Stimulated activated effector memory CD8-positive, alpha-beta T cell treated with anti-CD3 and anti-CD28 coated beads, Interleukin-12 subunit alpha, Interleukin-12 subunit beta, amount 100 ng/mL, for 72 hours (primary cell): ENCODE results near the gene MAP3K5.
"Not testable (repeated sequence)": the region's sequence is repeated elsewhere in the genome, so short reads cannot be mapped to it uniquely, and the experiment has no call there.

Source experiments
- ATAC-seq: fragments of 150-1000 bp; cut with Tn5 transposase; 2 replicates; pipeline ENCODE4 v1.10.0; 2021
- DNase-seq, 2 donors: peaks; one replicate each; pipeline ENCODE4 v3.0.0; 2021 to 2022; ENCODE audit warnings: low spot score in 2 of 2
- H3K27ac Mint-ChIP-seq: one replicate; pipeline ENCODE4 v1.8.0; 2022; ENCODE audit warnings: mild to moderate bottlenecking, mixed read lengths
- H3K36me3 Mint-ChIP-seq: one replicate; pipeline ENCODE4 v1.8.0; 2022; ENCODE audit warnings: mild to moderate bottlenecking, mixed read lengths
- H3K4me1 Mint-ChIP-seq: one replicate; pipeline ENCODE4 v1.8.0; 2022; ENCODE audit warnings: mixed read lengths
- H3K4me3 Mint-ChIP-seq: one replicate; pipeline ENCODE4 v1.8.0; 2022; ENCODE audit warnings: mild to moderate bottlenecking, mixed read lengths
- H3K9me3 Mint-ChIP-seq: one replicate; pipeline ENCODE4 v1.8.0; 2022; ENCODE audit warnings: mixed read lengths

MAP3K5 gene

DNA sequence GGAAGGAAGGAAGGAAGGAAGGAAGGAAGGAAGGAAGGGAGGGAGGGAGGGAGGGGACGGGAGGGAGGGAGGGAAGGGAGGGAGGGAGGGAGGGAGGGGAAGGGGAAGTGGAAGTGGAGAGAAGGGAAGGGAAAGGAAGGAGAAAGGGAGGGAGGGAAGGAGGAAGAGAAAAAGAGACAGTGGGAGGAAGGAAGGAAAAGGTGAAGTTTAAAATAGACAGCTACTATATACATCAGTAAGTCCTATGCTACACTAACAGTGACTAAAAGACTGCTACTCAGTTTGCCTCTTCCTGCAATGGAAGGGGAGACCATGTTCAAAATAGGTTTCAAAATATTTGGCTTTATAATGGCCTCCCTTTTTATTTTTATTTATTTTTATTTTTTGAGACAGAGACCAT is 22.5 kb downstream of the MAP3K5 start:
- DNase-seq (no peak), ATAC-seq (no peak)
- Mint-ChIP-seq H3K4me1 (peaks cover 73% of the 10 kb centered on the region), H3K27ac (peak overlapping the region; percentile 30), H3K36me3 (no peaks in the 10 kb centered on the region), H3K4me3 (no peak overlapping the region), H3K9me3 (no peaks in the 10 kb centered on the region)

DNA sequence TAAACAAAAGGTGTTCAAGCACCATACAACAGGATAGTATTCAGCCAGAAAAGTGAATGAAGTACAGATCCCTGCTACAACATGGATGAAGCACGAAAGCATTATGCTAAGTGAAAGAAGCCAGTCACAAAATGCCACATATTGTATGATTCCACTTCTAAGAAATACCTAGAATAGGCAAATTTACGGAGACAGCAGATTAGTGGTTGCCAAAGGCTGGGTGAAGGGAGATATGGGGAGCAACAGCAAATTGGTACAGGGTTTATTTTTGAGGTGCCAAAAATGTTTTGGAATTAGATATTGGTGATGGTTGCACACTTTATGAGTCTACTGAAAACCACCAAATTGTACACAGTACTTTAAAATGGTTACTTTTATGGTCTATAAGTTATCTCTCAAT is 23.2 kb downstream of the MAP3K5 start:
- peak overlapping the region; percentile 30 for H3K27ac Mint-ChIP-seq
- H3K4me3 Mint-ChIP-seq = no peak overlapping the region
- DNase-seq = no peak
- no peaks in the 10 kb centered on the region for H3K9me3 Mint-ChIP-seq
- no peak for ATAC-seq
- H3K4me1 Mint-ChIP-seq = peaks cover 73% of the 10 kb centered on the region
- H3K36me3 Mint-ChIP-seq = no peaks in the 10 kb centered on the region

DNA sequence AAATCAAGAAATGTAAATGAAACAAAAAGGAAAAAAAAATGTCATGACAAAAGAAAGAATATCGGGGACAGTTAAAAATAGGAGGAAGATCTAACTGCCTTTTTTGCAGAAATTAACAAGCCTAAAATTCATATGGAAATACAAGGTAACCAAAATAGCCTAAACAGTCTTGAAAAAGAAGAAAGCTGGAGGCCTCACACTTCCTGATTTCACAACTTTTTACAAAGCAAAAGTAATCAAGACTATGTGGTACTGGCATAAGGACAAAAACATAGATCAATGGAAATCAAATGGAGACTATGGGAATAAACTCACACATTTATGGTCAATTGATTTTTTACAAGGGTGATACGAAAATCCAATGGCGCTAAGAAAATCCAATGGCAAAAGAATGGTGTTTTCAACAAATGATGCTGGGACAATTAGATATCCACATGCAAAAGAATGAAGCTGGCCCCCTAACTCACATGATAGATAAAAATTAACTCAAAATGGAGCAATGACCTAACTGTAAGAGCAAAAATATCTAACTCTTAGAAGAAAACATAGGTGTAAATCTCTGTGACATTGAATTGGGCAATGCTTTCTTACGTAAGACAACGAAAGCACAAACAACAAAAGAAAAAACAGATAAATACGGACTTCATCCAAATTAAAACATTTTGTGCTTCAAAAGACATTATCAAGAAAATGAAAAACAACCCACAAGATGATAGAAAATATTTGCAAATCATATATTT is 24.5 kb downstream of the MAP3K5 start:
- no peaks in the 10 kb centered on the region for H3K36me3 Mint-ChIP-seq
- H3K9me3 Mint-ChIP-seq = no peaks in the 10 kb centered on the region
- DNase-seq (no peak), ATAC-seq (no peak)
- H3K4me1 Mint-ChIP-seq = peaks cover 73% of the 10 kb centered on the region
- H3K27ac Mint-ChIP-seq = peak overlapping the region; percentile 77
- peak overlapping the region; percentile 52 for H3K4me3 Mint-ChIP-seq

DNA sequence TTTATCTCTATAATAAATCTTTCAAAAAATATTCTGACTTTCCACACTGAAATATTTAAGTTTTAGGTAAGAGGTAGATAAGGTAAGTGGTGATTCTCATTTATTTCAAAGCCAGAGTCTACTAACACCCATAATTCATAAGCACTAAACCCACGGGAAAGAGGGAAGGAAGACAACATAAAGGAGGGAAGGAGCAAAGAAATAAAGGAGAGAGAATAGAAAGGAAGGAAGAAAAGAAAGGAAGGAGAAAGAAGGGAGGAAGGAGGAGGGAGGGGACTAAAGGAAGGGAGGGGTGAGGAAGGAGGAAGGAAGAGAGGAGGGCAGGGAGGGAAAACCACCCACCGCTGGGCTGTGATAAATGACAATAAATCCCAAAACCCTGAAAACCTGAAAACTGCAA is 25.2 kb downstream of the MAP3K5 start:
- H3K9me3 Mint-ChIP-seq = no peaks in the 10 kb centered on the region
- no peak for ATAC-seq
- H3K27ac Mint-ChIP-seq = peak overlapping the region; percentile 77
- H3K4me1 Mint-ChIP-seq = peaks cover 73% of the 10 kb centered on the region
- peak overlapping the region; percentile 52 for H3K4me3 Mint-ChIP-seq
- no peaks in the 10 kb centered on the region for H3K36me3 Mint-ChIP-seq
- DNase-seq = no peak

DNA sequence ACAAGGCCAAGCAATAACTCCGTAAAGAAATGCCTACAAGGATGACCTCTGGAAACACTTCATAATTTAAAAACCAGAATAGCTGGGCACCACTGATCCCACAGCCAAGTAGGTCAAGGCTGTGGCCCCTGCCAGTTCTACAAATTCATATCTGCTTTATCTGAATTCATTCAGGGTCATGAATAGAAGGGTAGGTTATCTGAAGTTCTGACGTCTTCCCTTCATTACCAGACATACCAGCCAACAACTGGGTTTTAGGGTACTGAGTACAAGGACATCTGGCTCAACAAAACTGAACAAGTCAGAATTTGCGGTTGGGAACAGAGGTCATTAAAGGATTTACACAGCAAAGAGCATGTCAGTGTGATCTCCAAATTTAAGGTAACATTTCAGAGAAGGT is 26.0 kb downstream of the MAP3K5 start:
- H3K9me3 Mint-ChIP-seq = no peaks in the 10 kb centered on the region
- no peaks in the 10 kb centered on the region for H3K36me3 Mint-ChIP-seq
- ATAC-seq (no peak), DNase-seq (no peak)
- no peak overlapping the region for H3K4me3 Mint-ChIP-seq
- peaks cover 73% of the 10 kb centered on the region for H3K4me1 Mint-ChIP-seq
- peak overlapping the region; percentile 77 for H3K27ac Mint-ChIP-seq

DNA sequence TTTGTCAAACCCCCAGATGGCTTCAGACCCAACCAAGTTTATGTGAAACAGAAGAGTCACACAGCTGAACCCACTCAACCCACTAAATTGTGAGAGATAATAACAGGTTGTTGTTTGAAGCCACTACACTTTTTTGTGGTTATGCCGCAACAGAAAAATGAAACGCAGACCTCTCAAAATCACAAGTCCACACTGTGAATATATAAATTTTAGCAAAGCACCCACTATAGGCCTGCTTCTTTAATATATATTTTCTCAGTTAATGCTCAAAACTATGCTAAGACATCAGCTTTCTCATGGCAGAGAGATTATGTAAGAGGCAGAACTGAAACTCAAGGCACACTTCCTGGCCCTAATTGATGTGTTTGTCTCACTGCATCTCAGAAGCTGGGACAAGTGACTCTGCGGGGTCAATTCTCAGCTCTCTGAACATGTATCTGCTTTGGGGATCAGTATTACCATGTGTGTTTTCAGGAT is 27.7 kb downstream of the MAP3K5 start:
- H3K36me3 Mint-ChIP-seq = no peaks in the 10 kb centered on the region
- H3K4me1 Mint-ChIP-seq = peaks cover 76% of the 10 kb centered on the region
- no peak for DNase-seq
- peak overlapping the region; percentile 60 for H3K27ac Mint-ChIP-seq
- H3K9me3 Mint-ChIP-seq = no peaks in the 10 kb centered on the region
- peak; percentile 62 for ATAC-seq
- H3K4me3 Mint-ChIP-seq = peak overlapping the region; percentile 72

DNA sequence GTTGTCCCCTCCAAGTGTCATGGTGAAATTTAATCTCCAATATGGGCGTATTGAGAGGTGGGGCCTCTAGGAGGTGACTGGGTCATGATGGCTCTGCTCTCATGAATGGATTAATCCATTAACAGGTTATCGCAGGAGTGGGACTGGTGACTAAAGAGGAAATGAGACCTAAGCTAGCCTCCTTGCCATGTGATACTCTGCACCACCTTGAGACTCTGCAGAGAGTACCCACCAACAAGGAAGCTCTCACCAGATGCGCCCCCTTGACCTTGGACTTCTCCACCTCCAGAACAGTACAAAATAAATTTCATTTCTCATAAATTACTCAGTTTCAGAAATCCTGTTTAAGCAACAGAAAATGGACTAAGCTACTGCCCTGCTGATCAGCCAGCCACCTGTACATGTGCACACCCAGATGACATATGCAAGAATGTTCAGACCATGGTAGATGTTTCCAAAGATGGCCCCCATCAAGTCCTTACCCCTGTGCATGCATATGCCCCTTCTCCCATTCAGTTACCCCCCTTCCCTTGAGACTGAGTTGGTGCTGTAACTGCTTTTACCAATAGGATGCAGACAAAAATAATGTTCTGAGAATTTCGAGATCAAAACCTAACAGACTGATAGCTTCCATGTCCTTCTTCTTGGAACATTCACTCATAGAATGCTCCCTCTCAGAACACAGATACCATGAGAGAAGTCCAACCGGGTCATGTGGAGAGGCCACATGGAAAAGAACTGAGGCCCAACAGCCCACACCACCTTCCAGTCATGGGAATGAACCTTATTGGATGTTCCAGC is 28.4 kb downstream of the MAP3K5 start:
- Mint-ChIP-seq H3K27ac (peak overlapping the region; percentile 60), H3K9me3 (no peaks in the 10 kb centered on the region), H3K4me3 (peak overlapping the region; percentile 72), H3K4me1 (peaks cover 70% of the 10 kb centered on the region), H3K36me3 (no peaks in the 10 kb centered on the region)
- no peak for DNase-seq
- ATAC-seq = peak; percentile 47

DNA sequence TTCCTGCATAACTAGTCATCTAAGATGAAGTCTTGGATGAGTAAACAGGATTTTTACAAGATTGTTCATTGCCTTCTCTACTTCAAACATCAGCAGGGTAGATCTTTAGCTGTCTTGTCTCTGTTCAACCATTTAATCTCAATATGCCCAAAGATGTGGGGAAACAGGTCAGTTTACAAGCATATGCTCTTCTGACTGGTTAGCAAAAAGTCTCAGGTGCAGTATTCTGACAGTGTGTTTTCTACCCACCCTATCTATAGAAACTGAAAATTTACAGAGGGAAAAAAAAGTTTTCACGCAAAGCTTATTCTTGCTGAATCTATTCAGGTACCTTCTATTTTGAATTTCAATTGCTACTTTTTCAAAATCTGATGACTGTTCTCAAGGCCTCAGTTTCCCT is 29.0 kb downstream of the MAP3K5 start:
- H3K9me3 Mint-ChIP-seq = no peaks in the 10 kb centered on the region
- peaks cover 68% of the 10 kb centered on the region for H3K4me1 Mint-ChIP-seq
- peak overlapping the region; percentile 72 for H3K4me3 Mint-ChIP-seq
- DNase-seq = no peak
- no peak for ATAC-seq
- H3K36me3 Mint-ChIP-seq = no peaks in the 10 kb centered on the region
- peak overlapping the region; percentile 91 for H3K27ac Mint-ChIP-seq

DNA sequence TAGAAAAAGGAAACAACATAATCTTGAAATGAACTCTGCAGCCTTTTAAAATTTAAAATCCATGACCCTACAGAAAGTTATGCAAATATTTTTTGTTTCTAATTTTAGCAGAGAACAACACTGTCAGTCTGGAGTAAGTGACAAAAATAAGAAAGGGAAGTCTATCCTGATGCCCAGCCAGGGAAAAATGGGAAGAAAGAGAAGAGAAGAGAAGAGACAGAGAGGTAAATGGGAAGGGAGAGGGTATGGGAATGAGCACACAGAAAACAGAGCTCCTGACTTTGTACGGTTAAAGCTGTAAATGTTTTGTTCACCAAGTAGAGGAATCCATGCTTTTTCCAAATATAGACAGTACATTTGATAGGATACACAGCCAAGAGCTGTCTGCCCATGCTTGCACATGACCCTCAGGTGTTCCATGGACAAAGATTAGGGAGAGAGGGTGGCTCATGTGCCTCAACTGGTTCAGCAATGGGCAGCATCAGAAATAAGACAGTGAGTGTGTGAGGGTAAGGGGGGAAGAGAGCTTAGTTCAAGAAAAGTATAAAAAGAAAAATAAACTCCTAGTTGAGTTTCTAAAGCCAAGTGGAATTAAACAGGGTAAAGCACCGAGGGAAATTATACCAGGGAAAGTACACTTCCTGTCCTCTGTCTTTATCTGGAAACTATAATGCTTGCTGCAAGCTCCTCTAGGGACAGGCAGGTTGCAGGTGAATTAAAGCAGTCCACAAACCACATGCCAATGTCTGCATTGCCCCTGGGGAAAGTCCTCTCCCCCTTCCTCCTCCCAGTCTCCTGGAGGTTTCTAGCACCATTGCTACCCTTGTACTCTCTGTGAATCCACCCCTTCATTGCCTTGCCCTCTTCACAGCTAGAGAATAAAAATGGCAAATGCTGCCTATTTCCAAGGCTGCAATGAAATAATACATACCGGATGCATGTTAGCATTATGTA is 30.0 kb downstream of the MAP3K5 start:
- DNase-seq = no peak
- no peaks in the 10 kb centered on the region for H3K9me3 Mint-ChIP-seq
- H3K4me3 Mint-ChIP-seq = peak overlapping the region; percentile 72
- no peak for ATAC-seq
- H3K4me1 Mint-ChIP-seq = peaks cover 61% of the 10 kb centered on the region
- peak overlapping the region; percentile 91 for H3K27ac Mint-ChIP-seq
- no peaks in the 10 kb centered on the region for H3K36me3 Mint-ChIP-seq

DNA sequence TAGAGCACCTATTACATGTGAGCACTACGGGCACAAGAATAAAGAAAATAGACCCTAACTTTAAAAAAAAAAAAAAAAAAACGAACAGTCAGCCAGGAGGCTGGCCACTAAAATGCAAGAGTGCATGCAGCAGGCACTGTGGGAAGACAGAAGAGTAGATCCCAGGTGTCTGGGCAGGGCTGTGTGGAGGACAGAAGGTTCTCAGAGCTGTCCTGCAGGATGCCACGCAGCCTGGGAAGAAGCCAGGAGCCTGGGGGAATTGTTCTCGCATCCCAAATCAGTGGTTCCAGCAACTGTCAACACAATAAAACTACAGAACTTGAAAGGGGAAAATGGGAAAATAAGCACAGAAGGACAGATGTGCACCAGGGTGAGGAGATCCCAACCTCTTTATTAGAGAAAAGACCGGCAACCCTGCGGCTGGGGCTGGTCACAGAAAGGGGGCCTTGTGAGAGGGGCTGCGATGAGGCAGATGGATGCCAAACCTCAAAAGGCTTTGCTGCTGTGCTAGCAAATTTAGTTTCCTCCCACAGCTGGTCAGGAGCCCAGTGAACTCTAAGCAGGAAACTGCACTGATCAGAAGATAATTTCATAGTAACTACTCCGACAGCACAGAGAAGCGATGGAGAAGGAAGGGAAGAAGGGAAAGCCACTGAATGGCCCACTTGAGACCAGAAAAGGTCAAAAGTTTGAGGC is 30.9 kb downstream of the MAP3K5 start:
- peaks cover 62% of the 10 kb centered on the region for H3K4me1 Mint-ChIP-seq
- peak overlapping the region; percentile 72 for H3K4me3 Mint-ChIP-seq
- H3K9me3 Mint-ChIP-seq = no peaks in the 10 kb centered on the region
- ATAC-seq (peak; percentile 75), DNase-seq (no peak)
- no peaks in the 10 kb centered on the region for H3K36me3 Mint-ChIP-seq
- peak overlapping the region; percentile 91 for H3K27ac Mint-ChIP-seq

DNA sequence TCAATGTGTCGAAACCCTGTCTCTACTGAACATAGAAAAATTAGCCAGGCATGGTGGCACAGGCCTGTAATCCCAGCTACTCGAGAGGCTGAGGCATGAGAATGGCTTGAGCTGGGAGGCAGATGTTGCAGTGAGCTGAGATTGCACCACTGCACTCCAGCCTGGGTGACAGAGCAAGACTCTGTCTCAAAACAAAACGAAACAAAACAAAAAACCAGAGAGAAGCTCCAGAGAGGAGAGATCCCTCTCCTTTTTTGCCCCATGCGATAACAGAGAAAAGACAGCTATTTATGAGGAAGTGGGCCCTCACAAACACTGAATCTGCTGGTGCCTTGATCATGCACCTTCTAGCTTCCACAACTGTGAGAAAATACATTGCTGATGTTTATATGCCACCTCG is 31.5 kb downstream of the MAP3K5 start:
- not testable (repeated sequence) for H3K36me3 Mint-ChIP-seq, H3K9me3 Mint-ChIP-seq, DNase-seq
- Mint-ChIP-seq H3K4me3 (peak overlapping the region; percentile 72), H3K4me1 (peaks cover 60% of the 10 kb centered on the region), H3K27ac (peak overlapping the region; percentile 91)
- ATAC-seq = peak; percentile 2

DNA sequence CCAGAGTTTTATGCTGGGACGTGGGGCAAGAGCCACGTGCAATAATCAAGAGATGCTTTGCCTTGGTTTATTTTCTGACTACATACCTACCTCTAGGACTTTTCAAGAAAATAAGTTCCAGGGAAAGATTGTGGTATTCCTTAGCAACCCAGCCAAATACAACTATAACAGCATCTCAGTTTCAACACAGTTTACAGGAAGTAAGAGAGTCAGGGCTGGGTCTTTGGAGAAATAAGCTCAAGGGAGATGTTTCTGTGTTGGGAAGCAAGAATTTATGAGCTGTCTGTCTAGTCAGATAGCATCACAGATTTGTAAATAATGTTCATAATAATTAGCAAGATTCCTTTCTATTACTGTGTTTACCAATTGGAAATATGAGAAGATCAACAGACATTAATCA is 35.1 kb downstream of the MAP3K5 start:
- DNase-seq (no peak), ATAC-seq (no peak)
- Mint-ChIP-seq H3K4me3 (peak overlapping the region; percentile 26), H3K36me3 (no peaks in the 10 kb centered on the region), H3K4me1 (peaks cover 66% of the 10 kb centered on the region), H3K27ac (no peak overlapping the region), H3K9me3 (no peaks in the 10 kb centered on the region)

DNA sequence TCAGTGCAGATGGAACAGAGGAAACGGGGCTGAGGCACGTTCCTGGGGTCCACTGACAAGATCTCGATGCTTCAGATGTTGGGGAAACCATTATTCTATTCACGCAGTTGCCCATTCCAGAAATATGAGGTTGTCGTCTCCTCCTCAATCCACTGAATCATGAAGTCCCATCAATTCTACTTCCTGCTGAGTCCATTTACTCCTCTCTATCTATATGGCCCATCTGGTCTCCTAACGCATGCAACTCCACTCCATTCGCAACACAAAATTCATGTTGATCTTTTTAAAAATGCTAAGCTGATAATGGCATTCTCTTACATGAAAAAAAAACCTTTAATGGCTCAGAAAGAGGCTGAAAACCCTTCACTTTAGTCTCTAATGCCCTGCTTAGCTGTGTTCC is 37.5 kb downstream of the MAP3K5 start:
- ATAC-seq (no peak), DNase-seq (no peak)
- H3K36me3 Mint-ChIP-seq = no peaks in the 10 kb centered on the region
- H3K4me1 Mint-ChIP-seq = peaks cover 72% of the 10 kb centered on the region
- H3K27ac Mint-ChIP-seq = peak overlapping the region; percentile 77
- no peak overlapping the region for H3K4me3 Mint-ChIP-seq
- H3K9me3 Mint-ChIP-seq = no peaks in the 10 kb centered on the region

DNA sequence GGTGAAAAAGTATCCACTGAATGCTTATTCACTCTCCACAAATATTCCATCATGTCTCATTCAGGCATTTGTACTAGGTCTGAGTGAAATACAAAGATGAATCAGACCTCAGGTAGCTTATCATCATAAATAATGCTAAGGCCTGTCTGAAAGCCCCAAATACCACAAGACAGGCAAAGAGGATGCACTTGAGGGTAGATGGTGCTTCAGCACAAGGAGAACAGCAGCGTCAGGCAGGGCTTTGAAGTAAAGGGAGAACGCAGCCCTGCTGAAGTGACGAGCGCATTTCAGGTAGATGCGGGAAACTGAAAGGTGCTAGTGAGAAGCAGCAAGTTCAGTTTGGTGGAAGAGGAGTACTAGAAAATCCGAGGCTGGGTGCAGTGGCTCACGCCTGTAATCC is 38.7 kb downstream of the MAP3K5 start:
- ATAC-seq = peak; percentile 90
- peak in 1 of 2 donors; percentile 63 for DNase-seq
- Mint-ChIP-seq H3K36me3 (no peaks in the 10 kb centered on the region), H3K4me3 (peak overlapping the region; percentile 62), H3K9me3 (no peaks in the 10 kb centered on the region), H3K27ac (peak overlapping the region; percentile 63), H3K4me1 (peaks cover 78% of the 10 kb centered on the region)
